Subcutaneous abdominal adipose tissue (tissue), 5 donors: ENCODE measurements around the gene KAZN.

Source experiments
- H3K27ac ChIP-seq: one replicate; pipeline ENCODE4 v1.7.0; 2013; ENCODE audit warnings: low read depth, mild to moderate bottlenecking, inconsistent platforms, low read length, moderate library complexity
- H3K27me3 ChIP-seq, 5 donors: one replicate each; pipeline ENCODE4 v1.7.0; 2013; ENCODE audit warnings: low read length in 5 of 5, inconsistent platforms in 1 of 5; ENCODE audit not compliant: control insufficient read depth in 5 of 5, insufficient read depth in 4 of 5
- H3K36me3 ChIP-seq, 5 donors: one replicate each; pipeline ENCODE4 v1.7.0; 2013; ENCODE audit warnings: low read length in 5 of 5; ENCODE audit not compliant: control insufficient read depth in 5 of 5, insufficient read depth in 5 of 5
- H3K4me1 ChIP-seq, 5 donors: one replicate each; pipeline ENCODE4 v1.7.0; 2013; ENCODE audit warnings: low read length in 5 of 5, mild to moderate bottlenecking in 3 of 5, moderate library complexity in 1 of 5; ENCODE audit not compliant: control insufficient read depth in 5 of 5, insufficient read depth in 5 of 5
- H3K4me3 ChIP-seq, 5 donors: one replicate each; pipeline ENCODE4 v1.7.0; 2013; ENCODE audit warnings: low read length in 5 of 5, low read depth in 1 of 5
- H3K9ac ChIP-seq, 5 donors: one replicate each; pipeline ENCODE4 v1.7.0; 2013; ENCODE audit warnings: low read length in 5 of 5, mild to moderate bottlenecking in 4 of 5, moderate library complexity in 3 of 5
- H3K9me3 ChIP-seq, 5 donors: one replicate each; pipeline ENCODE4 v1.7.0; 2013; ENCODE audit warnings: low read length in 5 of 5; ENCODE audit not compliant: control insufficient read depth in 5 of 5
- donor health status: healthy.
- donor health status: healthy.
- donor health status: healthy.
- donor health status: healthy.
- donor health status: healthy.

The KAZN gene

GRCh38 chr1:15107911-15108310 lies 509.4 kb downstream of the KAZN start:
- H3K27me3 ChIP-seq = no peaks in the 10 kb centered on the region
- no peak overlapping the region for H3K27ac ChIP-seq
- H3K4me3 ChIP-seq = no peak overlapping the region
- no peaks in the 10 kb centered on the region for H3K4me1 ChIP-seq
- H3K9ac ChIP-seq = no peak overlapping the region
- peaks cover 3 to 9% (median 6%) of the 10 kb centered on the region in 5 donors for H3K9me3 ChIP-seq
- H3K36me3 ChIP-seq = peaks cover 5 to 11% (median 7%) of the 10 kb centered on the region in 5 donors

GRCh38 chr1:15110128-15110866 lies 511.8 kb downstream of the KAZN start:
- H3K27ac ChIP-seq = no peak overlapping the region
- no peak overlapping the region for H3K9ac ChIP-seq
- H3K27me3 ChIP-seq = no peaks in the 10 kb centered on the region
- peaks cover 0 to 10% (median 7%) of the 10 kb centered on the region in 5 donors for H3K36me3 ChIP-seq
- H3K4me3 ChIP-seq = no peak overlapping the region
- no peaks in the 10 kb centered on the region for H3K4me1 ChIP-seq
- H3K9me3 ChIP-seq = no peaks in the 10 kb centered on the region

DNA sequence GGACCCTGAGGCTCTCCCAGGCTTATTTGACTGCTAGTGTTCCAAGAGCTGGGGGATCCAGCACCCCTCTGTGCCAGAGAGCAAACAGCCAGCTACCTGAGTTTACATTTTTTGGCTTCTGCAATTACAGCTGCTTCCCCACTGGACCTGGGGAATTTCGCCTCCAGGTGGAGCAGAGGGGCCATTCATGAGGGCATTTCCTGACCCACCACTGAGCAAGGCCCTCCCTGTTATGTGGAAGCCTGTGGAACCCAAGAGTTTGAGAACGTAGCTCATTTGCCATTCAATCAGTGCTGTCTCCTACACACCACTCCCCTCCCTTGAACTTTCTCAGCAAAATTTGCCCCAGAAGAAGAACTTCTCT lies 512.4 kb downstream of the KAZN start:
- H3K36me3 ChIP-seq = peaks cover 0 to 16% (median 7%) of the 10 kb centered on the region in 5 donors
- H3K27ac ChIP-seq = no peak overlapping the region
- no peaks in the 10 kb centered on the region for H3K4me1 ChIP-seq
- no peak overlapping the region for H3K9ac ChIP-seq
- no peak overlapping the region for H3K4me3 ChIP-seq
- no peaks in the 10 kb centered on the region for H3K27me3 ChIP-seq
- no peaks in the 10 kb centered on the region for H3K9me3 ChIP-seq

- no peaks in the 10 kb centered on the region for H3K9me3 ChIP-seq
- H3K4me1 ChIP-seq = no peaks in the 10 kb centered on the region
- no peaks in the 10 kb centered on the region for H3K27me3 ChIP-seq
- no peak overlapping the region for H3K27ac ChIP-seq
- peaks cover 0 to 23% (median 12%) of the 10 kb centered on the region in 5 donors for H3K36me3 ChIP-seq
- no peak overlapping the region for H3K4me3 ChIP-seq
- no peak overlapping the region for H3K9ac ChIP-seq
Measured at GRCh38 chr1:15113146-15113545, 514.7 kb downstream of the KAZN start.

DNA sequence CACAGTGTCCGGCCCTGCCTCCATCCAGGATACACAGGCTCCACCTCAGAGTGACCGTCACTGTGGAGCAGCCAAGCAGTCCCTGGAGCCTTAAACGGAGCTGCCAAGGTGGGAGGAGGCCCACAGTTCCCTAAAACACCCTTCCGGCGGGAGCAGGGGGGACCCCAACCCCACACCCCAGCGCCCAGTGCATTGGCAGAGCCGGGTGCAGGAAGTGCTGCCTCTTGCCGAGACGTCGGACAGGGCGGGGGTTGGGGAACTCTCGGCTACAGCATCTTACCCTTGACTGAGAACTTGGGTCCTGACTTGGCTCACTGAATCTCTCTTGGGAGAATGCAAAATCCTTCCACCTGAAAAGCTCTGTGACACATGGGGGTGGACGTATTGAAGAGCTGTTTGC lies 516.4 kb downstream of the KAZN start:
- Histone ChIP-seq H3K36me3 (peaks cover 0 to 23% (median 12%) of the 10 kb centered on the region in 5 donors), H3K27me3 (no peaks in the 10 kb centered on the region), H3K4me1 (no peaks in the 10 kb centered on the region), H3K9ac (no peak overlapping the region), H3K9me3 (no peaks in the 10 kb centered on the region), H3K4me3 (no peak overlapping the region), H3K27ac (no peak overlapping the region)

- H3K9me3 ChIP-seq = no peaks in the 10 kb centered on the region
- H3K27ac ChIP-seq = no peak overlapping the region
- H3K36me3 ChIP-seq = peaks cover 0 to 23% (median 12%) of the 10 kb centered on the region in 5 donors
- H3K27me3 ChIP-seq = no peaks in the 10 kb centered on the region
- H3K4me1 ChIP-seq = no peaks in the 10 kb centered on the region
- no peak overlapping the region for H3K9ac ChIP-seq
- H3K4me3 ChIP-seq = no peak overlapping the region
Measured at GRCh38 chr1:15115542-15116330, 517.3 kb downstream of the KAZN start.

DNA sequence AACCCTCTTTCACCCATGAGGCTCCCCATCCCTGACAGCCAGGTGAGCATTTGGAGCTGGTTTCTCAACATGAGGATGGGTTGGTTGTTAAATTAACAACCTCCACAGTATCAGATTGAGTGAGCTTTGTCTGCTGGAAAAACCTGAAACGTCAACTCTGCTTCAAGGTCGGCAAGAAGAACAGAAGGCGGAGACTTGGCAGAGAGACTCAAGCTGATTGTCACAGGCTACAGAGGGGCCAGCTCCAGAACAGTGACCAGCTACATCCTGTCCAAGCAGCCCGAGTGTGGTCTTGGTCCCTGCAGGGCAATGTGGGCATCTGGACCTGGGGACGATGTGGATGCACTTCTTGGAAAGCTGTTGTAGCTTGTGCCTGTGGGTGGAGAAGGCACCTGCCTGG lies 518.5 kb downstream of the KAZN start:
- Histone ChIP-seq H3K27me3 (no peaks in the 10 kb centered on the region), H3K4me3 (no peak overlapping the region), H3K9me3 (no peaks in the 10 kb centered on the region), H3K9ac (no peak overlapping the region), H3K27ac (no peak overlapping the region), H3K4me1 (no peaks in the 10 kb centered on the region), H3K36me3 (peaks cover 0 to 23% (median 12%) of the 10 kb centered on the region in 5 donors)

DNA sequence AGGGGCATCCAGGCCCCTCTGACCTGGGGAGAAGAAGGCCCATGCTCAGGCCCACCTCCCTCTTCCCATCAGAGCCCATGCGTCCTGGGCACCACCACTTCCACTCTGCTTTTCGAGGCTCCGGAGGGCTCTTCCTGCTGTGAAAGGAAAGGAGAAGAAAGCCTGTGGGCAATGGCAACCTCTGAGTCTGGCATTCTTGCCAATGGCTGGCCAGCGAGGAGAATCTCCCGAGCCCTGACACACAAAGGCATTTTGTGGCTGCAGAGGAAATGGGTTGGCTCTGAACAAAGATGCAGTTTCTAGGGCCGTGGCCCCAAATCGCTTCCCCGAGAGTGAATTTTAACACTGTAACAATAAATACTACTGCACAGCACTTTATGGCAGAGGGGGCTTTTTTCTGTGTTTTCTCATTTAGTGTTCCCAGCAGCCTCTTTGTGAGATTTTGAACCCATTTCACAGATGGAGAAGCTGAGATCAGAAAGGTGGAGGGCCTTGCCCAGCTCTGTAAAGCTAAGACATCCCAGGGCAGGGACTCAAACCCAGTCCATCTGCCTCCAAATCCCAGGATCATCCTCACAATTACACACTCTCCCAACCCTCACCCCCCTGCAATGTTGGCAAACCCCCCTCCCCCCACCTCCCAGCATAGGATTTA lies 519.3 kb downstream of the KAZN start:
- Histone ChIP-seq H3K36me3 (peaks cover 0 to 23% (median 12%) of the 10 kb centered on the region in 5 donors), H3K27me3 (no peaks in the 10 kb centered on the region), H3K9ac (no peak overlapping the region), H3K27ac (no peak overlapping the region), H3K4me1 (no peaks in the 10 kb centered on the region), H3K9me3 (no peaks in the 10 kb centered on the region), H3K4me3 (no peak overlapping the region)

GRCh38 chr1:15118579-15118978 lies 520.1 kb downstream of the KAZN start:
- Histone ChIP-seq H3K4me3 (no peak overlapping the region), H3K27me3 (no peaks in the 10 kb centered on the region), H3K4me1 (no peaks in the 10 kb centered on the region)

More at GRCh38 chr1:15118579-15118978, 520.1 kb downstream of the KAZN start:
- Histone ChIP-seq H3K36me3 (peaks cover 0 to 23% (median 12%) of the 10 kb centered on the region in 5 donors), H3K9me3 (no peaks in the 10 kb centered on the region), H3K27ac (no peak overlapping the region), H3K9ac (no peak overlapping the region)
